NCI-H460 (cell line): Measurements from ENCODE around the gene ENDOV. TPM values are rescaled to one million over a fixed set of nuclear protein-coding genes. Genes with fewer than 3 reads are reported as not detected.

Experiments used
- DNase-seq: peaks from one replicate; pipeline ENCODE4 v3.0.0-alpha.2; 2016; ENCODE audit warnings: low read depth; ENCODE audit errors: extremely low read depth
- total RNA-seq: library from RNA; depleted of rRNA; stranded (reverse); fragments of >200 nt; shearing (Covaris generic); gene quantifications from 2 replicates; pipeline ENCODE4 v1.2.3, GENCODE V29; 2014

The ENDOV gene
- total RNA-seq, 1 experiment from 2014 or later, result 25.3 TPM

DNA sequence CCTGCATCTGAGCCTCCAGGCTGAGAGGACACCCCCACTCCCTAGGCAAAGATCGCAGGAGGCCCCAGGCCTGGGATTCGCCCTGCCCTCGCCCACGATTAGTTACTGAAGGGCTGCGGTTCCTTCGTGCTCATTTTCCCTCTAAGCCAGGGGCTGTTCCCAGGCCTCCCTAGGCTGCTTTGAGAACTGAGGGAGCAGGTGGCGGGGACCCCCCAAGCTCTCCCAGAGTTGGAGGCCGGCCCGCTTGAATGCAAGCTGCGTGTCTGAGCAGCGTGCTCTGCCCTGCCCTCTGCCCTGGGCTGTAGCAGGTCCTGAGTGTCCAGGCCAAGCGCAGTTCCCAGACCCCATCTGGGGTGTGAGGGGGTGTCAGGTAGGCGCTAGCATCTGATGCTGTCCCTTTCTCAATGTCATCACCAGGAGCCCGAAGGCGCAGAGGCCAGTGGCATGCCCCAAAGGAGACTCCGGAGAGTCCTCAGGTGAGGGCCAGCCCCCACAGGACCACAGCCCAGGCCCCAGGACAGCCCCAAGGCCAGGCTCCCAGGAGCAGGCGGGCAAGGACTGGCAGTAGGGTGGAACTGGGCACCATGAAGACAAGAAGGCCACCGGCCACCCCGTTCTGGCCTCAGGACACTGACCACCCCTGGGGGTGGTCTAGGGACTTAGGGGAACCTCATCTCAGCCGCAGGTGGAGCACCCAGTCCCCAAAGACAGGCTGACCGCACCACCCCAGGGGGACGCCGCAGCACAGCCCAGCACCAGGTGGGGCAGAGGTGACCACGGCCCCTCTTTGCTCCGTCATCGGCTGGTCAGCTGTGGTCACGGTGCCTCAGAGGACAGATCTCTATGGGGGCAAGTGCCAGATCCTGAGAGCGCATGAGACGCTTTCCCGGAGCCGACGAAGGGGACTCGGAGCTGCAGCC, 14.6 kb downstream of the ENDOV start:
- no peak for DNase-seq

DNA sequence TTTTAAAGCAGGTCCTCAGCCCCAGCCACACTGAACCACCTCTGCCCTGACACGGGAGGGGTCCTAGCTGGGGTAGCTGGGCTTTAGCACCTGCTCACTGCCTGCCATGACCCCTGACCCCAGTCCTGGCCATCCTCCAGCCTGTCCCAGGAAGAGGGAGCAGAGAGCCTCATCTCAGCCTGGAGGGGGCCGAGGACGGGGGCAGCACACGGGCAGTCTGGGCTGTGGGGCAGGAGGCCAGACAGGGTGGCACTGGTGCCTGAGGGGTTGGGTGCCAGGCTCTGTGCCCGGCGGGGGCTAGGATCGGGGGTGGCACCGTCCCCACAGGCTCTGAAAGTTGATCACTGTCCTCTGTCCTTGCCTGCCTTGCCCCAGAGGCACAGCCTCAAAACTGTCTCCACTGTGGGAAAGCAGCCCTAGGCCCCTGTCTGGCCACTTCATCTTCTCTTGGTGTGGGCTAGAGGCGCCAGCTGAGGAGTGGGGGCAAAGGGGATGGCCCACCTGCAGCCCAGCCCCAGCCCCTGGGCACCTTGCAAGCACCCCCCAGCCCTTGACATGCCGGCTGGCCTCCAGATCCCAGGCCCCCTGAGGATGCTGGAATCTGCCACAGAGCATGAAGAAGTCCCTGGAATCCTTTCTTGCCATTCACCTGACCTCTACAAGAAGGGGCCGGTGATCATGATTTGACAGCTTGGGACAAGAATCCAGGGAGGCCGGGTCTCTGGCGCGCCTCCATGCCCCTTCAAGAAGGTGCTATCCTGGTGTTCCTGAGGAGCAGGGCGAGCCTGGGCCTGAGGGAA, 15.7 kb downstream of the ENDOV start:
- no peak for DNase-seq

DNA sequence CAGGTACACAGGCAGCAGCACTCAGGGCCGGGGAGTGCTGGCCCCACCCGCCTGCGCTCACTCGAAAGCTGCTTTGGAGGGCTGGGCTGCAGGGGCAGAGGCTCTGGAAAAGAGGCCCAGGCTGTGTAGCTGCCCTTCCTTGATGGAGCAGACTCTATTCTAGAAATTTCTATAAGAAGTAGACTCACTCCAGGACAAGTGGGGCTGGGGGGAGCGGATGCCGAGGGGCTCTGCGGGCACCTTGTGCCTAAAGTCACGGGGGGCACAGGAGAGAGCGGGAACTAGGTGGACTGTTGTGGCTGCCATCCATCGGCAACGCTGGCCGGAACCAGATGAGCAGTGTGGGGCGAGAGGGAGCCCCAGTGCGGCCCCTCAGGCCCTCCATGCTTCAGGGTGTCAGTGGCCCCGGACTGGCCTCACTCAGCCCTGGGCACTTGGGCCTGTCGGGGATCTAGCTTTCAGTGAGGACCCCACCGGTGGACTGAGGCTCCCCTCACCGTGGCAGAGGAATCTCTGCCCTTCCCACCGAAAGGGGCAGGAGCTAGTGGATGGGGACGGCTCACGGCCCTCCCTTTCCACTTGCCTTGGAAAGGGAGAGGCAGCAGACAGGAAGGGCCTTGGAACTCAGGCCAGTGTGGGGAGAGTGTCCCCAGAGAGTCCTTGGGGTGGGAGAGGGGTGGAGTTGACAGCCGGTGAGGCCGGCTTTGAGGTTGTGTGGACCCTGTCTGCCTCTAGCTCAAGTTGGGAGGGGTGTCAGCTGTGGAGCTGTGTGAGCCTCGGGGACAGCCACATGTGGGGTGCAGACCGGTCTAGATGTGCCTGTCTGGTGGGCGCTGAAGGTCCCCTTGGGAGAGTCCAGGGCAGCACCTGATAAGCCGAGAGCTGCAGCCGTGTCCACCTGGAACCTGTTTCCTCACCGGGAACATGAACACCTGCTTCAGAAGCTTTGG, 16.6 kb downstream of the ENDOV start:
- DNase-seq, result no peak

DNA sequence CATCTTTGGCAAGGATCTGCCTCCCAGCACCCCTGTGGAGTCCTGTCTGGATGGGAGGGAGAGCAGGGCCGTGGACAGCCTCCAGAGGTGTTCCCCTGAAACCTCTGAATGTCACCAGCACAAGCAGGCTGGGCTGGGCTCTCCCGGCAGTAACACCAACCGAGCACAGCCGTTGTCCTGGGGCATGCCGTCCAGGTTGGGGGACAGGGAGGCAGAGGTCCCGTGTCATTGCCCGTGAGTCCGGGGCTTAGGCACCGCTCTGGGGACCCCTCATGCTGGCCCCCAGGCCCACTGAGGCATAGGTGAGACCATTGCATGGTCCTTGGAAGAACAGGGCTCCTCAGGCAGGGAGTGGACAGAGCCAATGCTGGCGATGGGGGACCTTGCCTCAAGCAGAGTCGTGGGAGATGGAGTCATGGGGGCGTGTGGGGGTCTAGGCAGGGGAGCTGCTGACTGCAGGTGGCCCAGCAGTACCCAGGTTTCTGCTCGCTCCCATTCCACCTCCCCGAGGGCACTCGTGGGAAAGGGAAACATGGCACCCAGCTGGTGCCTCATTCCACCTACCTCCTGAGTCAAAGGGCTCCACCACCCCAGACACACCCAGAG, 17.5 kb downstream of the ENDOV start:
- no peak for DNase-seq

DNA sequence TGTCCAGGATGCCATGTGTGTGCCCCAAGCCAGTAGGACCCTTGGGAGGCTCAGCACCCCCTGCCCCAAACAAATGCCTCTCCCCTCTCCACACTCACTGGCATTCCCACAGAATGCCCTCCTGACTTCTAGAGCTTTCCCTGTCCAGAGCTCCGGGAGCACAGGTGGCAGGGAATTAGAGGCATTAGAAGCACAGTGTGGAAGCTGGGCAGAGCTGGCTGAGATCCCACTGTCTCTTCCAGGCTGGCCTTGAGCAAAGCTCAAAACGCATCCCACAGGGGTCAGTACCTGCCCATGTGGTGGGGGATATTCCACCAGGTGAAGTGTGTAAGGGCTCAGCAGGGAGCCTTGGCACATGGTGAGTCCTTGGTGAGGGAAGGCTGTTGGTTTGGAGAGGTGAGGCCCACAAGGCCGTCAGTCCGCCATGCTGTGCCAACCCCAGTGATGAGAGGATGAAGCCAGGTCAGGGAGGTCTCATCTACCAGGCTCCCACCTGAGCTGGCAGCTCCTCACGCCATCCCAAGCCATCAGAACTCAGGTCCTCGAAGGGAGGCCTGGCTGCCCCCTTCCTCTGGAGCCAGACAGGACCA, 18.1 kb downstream of the ENDOV start:
- DNase-seq, result no peak

DNA sequence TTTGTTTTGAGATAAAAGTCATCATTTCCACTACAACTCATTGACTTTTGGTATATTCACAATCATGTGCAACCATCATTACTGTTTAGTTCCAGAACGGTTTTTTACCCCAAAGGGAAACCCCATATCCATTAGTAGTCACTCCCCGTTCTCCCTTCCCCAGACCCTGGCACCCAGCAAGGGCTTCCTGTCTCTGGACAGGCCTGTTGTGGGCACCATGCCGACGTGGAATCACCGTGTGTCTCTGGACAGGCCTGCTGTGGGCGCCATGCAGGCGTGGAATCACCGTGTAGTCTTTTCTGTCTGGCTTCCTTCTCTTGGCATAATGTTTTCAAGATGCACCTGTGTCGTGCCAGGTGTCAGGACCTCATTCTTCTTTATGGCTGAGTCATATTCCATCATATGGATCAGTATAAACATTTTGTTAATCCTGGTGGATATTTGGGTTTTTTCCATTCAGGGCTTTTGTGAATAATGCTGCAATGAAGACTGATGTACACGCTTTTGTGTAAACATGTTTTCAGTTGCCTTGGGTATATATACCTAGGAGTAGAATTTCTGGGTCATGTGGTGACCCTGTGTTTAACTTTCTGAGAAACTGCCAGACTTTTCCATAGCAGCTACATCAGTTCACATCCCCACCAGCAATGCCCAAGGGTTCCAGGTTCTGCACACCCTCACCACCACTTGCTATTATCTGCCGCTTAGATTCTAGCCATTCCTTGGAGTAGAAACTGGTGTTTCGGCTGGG, 19.1 kb downstream of the ENDOV start:
- DNase-seq, result no peak

DNA sequence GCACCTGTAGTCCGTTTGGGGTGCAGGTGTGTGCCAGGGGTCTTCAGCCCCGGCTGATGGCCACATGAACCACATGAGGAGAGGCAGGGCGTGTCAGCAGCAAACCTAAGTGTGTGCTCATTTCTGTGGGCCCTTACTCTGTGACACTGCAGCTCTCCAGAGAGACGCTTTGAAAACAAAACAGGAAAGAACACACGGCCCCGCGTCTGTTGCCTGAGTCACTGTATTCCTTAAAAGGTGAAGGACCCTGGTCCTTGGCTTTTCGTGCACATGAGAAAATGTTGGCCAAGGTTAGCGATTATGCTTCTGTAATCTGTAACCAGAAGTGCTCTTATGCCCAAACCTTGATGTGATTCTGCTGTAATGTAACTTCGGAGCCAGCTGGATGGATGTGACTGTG, 22.6 kb downstream of the ENDOV start:
- no peak for DNase-seq

DNA sequence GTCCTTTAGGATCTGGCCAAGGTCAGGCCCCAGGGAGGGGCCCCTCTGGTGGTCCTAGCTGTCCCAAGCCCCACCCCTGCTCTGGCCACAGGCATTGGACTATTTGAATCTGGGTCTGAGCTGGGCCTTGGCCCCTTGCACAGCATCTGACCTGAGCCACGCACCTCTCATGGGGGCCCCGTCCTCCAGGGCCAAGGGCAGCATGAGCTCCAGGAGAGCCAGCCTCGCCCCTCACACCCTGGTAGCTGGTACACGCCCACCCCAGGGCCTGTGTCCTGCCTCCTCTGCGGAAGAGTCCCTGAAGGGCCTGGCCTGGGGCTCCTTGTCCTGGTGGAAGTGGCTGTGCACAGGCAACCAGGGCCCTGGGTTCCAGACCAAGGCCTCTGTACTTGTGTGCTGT, 23.8 kb downstream of the ENDOV start:
- no peak for DNase-seq

DNA sequence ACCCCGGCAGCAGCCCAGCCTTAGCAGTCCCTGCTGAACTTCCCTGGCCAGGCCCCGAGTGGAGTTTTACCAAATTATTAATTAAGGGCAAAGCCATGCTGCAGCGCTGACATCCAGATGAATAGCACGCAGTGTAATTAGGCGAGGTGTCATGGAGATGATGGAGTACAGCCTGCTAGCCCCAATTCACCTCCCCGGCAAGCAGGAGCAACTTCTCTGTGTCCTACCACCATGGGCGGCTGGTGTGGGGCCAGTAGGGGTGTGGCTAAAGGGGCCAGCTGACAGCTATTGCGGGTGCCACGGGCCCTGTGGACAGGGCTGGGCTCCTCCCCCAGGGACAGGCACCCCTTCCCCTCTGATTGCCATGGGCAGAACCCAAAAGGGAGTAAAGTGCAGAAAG, 24.5 kb downstream of the ENDOV start:
- DNase-seq, result no peak

DNA sequence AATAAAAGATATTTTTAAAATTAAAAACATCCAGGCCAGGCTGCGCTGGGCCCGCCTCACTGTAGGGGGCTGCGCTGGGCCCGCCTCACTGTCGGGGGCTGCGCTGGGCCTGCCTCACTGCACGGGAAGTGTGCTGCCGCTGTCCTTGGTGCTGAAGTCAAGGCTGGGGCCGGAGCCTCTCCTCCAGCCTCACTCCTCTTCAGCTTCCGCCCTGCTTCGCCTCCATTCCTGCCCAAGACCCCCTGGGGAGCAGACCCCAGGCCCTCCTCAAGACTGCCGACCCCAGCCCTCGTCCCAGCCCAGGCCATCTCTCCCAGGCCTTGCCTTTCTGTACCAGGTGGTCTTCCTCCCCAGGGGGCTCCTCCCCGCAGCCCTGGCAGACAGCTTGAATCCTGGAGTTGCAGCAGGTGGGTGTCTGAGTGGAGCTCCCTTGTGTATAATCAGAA, 26.2 kb downstream of the ENDOV start:
- DNase-seq, result peak; percentile 39

DNA sequence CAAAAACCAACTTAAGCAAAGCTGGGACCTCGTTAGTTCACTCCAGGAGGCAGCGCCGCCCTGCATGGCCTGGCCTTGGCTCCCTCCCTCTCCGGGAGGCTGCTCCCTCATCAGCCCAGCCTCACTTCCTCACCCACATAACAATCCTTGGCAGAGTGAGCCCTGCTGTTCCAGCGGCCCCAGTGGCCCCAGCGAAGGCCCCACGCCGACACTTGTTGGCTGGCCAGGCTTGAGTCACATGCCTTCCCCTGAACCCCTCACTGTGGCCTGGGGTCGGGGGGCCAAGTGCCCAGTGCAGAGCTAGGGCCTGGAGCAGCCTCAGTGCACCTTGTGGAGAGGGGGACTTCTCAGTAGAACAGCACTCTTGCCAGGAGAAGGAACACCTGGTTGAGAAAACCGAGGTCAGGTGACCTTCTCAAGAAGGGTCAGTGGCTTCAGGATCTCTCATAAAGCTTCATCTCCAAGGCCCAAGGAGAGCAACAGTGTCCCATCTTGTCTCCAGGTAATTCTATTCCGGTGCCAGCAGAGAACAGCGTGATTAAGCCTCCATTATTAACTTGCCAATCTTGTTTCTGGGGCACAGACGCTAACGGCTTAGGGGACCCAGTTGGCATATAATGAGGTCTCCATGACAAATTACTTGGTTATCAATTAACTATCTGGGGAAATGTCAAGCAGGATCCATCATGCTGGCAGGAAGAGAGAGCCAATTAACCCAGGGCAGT, 26.8 kb downstream of the ENDOV start:
- no peak for DNase-seq

DNA sequence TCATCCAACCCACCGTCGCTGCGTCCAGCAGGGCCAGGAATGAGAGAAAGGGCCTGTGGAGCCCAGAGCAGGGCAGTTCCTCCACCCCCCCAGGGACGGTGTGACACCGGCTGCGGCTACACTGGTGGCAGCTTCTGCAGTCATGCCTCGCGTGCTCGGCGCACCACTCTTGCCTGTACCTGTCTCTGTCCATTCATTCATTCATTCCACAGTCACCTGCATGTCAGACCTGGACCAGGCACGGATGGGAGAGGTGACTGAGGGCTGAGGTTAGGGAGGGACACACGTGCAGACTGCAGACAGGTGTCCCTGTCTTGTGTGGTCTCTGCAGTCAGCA, 27.3 kb downstream of the ENDOV start:
- DNase-seq, result no peak

DNA sequence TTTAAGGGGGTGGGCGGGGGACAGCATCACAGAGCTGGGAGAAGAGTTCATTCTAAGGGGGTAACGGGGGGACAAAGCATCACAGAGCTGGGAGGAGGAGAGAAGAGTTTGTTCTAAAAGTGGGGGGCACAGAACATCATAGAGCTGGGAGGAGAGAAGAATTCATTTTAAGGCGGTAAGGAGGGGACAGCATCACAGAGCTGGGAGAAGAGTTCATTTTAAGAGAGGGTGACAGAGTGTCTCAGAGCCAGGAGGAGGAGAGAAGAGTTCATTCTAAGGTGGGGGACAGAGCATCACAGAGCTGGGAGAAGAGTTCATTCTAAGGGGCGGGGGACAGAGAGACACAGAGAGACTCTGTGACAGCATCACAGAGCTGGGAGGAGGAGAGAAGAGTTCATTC, 27.8 kb downstream of the ENDOV start:
- DNase-seq, result no peak

DNA sequence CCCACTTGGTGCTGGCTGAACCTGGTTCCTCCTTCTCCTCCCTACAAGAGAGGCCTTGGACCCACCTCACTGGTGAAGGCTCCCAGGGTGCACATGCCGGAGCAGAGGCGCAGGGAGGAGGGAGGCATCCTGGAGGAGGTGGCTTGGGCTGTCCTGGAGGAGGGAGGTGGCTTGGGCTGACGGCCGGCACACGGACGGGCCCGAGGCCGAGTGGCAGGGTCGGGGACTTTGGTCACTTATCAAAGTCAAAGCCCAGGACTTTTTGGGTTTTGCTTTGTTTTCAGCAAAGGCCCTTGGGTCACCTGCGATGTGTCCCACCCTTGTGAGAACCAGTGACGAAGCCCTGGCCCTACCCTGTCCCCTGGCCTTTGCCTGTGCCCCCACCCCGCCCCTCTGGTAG, 28.5 kb downstream of the ENDOV start:
- no peak for DNase-seq

DNA sequence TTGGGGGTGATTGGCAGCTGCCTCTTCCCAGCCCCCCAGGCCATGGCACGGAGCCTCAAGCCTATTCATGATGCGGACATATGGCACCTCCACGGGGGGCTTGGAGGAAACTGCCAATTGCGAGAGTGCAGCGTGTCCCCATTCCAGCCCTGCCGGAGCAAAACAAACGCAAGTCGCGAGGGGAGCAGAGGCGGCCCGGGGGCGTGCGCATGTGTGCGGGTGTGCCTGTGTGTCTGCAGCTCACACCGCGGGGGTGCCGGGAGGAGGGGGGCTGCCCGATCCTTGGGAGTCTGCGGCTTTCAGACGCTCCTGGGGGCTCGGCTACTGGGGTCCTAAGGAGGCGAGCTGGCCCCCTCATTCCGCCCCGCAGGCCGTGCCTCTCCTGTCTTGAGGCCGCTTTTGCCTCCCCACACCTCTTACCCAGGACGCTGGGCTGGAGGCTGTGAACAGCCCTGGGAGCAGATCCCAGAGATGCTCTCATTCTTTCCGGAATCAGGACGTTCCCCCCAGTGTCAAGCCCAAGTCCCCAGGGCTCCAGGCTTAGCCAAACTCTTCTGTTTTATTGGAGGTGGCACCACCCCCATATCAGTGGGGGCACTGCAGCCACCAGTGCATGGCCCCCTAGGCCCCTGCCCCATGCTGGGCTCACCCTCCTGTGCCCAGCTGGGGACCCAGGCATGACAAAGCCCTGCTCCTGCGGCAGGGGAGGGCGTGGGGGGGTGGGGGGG, 29.1 kb downstream of the ENDOV start:
- DNase-seq, result no peak

DNA sequence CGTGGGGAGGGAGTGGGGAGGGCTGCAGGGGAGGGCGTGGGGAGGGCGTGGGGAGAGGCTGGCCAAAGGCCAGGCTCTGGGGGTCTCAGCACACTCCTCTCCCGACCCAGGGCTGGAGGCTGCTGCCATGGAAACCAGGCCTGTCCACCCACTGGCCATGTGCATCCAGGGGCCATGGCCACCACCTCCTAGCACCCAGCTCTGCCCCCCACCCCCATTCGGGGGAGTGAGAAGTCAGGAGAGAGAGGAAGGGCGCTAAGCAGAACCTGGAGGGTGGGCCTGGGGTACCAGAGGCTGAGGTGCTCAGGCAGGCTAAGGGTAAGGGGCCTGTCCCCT, 29.6 kb downstream of the ENDOV start:
- DNase-seq, result no peak

DNA sequence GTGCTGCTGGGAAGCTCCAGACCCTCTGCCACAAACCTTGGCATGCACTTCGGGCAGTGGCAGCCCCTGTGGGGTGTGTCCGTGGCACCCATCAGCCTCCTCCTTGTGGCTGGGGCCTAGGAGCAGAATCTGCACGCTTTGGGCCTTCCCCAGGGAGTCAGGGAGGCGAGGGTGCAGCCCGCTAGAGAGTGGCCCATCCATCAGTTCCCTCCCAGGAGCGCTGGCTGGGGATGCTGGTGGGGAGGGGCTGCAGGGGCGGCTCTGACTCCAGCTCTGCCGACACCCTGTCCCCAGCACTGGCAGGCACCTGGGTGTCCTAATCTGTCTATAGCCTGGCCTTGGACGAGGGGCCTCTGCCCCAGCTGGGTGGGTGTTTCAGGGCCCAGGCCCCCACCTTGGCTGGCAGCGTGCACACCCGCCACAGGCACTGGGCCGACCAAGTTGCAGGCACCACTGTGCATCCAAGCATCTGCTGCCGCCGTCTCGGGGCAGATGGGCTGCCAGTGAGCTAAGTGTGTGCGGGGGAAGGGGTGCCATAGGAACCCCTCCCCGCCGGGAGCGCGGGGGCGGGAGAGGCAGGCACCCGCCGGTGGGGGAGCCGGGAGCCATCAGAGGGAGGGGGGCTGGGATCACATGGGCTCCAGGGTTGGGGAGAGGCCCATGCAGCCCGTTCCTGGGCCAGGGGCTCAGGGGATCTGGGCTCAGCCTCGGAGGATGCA, 30.2 kb downstream of the ENDOV start:
- DNase-seq, result no peak
